NCI-H1092 (cell line): Measurements from ENCODE around the gene SYCP2L.
A peak's percentile ranks its signal among the peaks of the same experiment; 100 is the strongest.
"Not testable (repeated sequence)": the region's sequence is repeated elsewhere in the genome, so short reads cannot be mapped to it uniquely, and the experiment has no call there.

Experiments used
- DNase-seq: peaks from one replicate; lab custom pipeline; 2025; lab: John Stamatoyannopoulos, UW

The SYCP2L gene

DNA sequence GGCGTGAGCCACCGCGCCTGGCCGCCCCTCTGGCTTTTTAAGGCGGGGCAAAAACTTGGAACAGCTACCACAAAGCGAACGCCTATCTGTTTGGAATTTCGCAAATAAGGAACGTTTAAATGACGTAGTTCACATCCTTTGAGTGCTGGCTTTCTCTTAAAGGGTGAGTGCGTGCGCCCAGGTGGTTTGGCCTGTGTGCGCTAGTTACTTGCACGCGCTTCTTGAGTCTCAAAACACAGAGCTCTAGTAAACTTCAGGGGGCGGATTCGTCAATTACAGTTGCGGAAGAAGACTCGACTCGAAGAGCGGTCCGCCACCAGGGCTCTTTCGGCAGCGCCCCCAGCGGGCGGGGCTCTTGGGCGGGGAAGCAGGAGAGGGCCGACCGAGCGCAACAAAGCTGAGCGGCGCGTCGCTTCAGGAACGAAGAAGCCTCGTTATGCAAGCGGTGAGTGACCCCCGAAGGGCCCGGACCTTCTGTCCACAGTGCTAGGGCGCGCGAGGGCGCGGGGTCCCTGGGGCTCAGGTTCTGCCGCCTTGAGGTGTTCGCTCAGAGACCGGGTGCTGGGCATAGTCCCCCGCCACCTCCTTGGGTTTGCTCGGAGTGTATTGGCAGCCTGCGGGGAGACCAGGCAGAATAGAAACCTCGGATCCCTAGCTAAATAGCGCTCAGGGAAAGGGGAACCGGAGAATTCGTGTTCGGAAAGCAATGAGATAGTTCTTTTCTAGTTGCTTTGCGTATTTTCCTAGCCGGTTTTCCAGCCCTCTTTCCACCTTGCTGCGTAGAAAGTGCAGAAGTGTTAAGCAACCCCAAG lies at the start of gene SYCP2L:
Gene SYCP2L (plus strand): TSS at position 362 of the 812 bp plus-strand sequence. CDS start 75 bp downstream, at position 437.
- no peak for DNase-seq

DNA sequence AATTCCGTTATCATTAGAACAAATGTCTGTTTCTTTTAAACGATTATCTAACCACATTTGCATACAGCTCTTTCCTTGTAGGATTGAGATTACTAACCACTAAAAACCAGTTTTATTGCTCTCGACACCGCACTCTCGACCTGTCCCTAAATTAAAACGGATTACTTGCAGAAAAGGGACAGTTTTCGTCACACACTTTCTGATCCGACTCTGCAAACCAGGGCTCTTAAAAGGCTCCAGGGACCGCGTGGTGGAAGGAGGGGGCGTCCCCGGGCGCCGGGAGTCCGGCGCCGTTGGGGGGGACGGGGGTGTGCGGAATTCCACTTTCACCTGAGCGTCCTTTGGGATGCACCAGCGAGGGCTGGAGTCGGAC lies 49.2 kb upstream of the SYCP2L start:
- no peak for DNase-seq

DNA sequence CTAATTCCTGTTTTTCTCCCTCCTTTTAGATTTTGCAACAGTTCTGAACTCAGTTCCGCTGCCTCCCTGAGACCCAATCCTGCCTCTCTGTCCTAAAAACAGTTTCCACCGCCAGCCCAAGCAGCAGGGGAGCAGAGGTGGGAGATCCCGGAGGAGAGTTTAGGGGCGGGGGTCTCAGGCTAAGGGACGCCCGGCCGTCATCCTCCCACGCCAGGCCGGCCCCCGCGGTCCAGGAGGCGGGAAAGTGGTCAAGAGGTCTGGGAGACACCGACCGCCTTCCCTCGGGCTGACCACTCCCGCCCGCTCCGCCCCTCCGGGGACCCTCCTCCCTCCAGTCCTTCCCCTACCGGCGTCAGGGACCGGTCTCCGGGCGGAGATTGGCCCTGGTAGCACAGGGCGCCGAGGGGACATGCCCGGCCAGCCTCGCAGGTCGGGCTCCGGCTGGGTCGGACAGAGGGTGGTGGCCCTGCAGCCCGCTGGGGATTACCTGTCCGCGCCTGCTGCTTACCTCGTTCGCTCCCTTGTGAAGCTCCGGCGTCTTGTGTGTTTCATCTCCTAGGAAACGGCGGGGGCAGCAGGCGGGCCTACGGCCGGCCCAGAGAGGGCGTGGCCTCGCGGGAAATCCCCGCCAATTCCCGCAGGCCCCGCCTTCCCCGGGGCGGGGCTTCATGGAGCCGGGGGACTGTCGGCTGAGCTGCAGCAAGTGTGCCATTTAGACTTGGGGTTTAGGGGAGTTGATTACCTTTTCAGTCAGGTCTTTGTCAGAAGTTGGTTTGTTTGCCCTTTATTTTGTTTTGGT lies 48.7 kb upstream of the SYCP2L start, which contains the start of gene MAK:
Gene MAK (minus strand): TSS at position 545 of the 799 bp plus-strand sequence. CDS start 7,891 bp downstream, outside the sequence.
- peak; percentile 30 for DNase-seq

DNA sequence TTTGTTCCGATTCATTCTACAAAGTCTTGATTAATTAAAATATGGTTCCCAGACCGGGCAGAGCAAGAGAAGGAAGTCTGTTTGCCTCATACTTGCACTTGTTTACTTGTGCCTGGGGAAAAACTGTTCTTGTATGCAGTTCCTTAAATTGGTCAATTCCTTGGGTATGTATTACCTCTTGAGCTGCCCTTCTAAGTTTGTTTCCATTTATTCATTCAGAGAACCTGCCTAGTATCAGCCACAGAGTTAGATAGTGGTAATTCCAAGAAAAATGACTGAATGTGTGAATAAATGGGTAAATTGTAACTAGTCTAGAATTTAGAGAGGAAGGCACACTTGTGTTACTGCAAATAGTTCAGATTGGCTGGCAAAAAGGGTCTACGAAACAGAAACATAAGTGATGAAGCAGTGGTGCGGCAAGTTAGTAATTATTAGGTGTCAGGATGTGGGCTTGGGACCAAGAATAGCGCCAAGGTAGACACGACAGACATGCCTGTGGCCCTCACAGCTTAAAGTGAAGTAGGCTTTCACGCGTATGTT lies 48.0 kb upstream of the SYCP2L start:
- DNase-seq: no peak

DNA sequence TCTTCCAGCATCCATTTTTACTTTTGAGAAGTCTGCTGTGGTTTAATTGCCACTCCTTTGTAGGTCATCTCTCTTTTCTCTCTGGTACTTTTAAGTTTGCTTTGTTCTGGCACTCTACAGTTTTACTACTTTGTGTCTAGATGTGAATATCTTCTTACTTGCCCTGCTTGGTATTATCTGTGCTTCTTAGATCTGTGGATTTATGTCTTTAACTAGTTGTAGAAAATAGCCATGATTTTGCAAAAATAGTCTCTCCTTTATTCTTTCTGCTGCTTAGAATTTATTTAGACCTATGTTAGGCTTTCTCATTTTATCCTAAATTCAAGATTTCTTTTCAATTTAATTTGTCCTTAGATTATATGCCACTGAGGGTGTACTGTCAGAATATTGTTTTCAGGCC lies 43.3 kb upstream of the SYCP2L start:
- no peak for DNase-seq

DNA sequence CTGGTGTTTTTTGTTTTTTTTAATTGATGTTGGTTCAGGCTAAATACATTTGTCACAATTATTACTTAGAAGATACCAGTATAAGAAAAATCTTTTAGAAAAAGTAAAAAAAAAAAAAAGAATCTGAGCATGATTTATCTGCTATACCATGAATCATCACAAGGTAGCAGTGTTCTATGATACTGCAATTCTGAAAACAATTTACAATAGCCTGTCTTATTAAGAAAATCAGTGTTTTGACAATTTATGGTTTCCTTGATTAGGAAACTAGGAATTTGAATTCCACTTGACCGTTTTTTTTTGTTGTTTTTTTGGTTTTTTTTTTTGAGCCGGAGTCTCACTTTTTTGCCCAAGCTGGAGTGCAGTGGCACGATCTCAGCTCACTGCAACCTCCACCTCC lies 39.2 kb upstream of the SYCP2L start:
- no peak for DNase-seq

DNA sequence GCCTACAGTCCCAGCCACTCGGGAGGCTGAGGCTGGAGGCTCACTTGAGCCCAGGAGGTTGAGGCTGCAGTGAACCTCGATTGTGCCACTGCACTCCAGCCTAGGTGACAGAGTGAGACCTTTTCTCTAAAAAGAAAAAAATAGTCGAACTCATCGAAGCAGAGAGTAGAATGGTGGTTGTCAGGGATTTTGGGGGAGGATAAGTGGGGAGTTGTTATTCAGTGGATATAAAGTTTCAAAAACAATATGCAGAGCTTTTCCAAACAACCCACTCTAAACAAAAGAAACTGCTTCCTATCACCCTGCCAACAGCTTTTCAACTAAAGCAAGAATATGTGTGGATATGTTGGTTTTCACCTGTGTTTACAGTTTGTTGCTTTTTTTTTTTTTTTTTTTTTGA lies 37.0 kb upstream of the SYCP2L start:
- DNase-seq: no peak

DNA sequence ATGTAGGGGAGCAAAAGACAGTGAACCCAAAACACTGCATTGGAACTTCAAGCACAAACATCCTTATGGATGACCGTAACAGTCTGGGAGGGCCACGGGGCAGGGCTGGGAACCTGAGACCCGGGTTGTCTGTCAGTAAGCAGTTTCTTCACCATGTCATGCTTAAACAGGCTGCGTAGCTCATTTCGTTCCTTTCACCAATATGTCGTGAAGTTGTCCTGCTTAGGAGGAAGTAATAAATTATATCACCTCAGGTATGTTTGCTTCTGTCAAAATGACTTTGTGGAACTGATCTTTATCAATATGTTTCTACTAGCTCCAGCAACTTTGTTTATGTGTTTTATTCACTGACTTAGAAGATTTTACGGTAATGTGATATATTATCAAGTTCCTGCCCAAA lies 36.1 kb upstream of the SYCP2L start:
- no peak for DNase-seq

DNA sequence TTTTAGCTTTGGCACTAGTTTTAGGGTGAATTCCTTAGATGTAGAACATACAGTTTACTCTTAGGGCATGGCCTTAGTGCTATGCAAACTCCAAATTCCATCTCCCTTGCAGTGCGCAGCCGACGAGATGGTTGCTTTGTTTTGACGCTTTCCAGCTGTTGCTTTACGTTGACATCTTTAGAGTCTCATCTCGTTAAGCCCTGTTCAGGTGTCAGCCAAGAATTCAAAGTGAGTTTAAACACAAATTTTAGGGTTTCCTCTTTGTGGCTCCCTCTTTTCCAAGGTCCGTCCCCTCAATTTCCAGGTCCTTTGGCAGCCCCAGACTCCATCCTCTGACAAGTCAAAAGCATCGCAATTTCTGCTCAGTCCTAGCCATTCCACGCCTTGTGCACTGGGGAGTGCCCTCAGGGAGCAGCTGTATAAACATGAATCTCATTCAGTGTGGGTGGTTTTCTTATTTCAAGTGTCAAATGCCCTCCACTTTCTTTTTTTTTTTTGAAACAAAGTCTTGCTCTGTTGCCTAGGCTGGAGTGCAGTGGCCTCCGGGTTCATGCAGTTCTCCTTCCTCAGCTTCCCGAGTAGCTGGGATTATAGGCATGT lies 34.4 kb upstream of the SYCP2L start:
- DNase-seq: no peak

DNA sequence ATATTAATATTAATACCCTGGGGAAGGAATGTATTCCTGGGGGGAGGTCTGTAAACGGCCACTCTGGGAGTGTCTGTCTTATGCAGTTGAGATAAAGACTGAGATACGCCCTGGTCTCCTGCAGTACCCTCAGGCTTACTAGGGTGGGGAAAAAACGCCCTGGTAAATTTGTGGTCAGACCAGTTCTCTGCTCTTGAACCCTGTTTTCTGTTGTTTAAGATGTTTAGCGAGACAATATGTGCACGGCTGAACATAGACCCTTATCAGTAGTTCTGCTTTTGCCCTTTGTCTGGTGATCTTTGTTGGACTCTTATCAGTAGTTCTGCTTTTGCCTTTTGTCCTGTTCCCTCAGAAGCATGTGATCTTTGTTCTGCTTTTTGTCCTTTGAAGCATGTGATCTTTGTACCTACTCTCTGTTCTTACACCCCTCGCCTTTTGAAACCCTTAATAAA lies 33.0 kb upstream of the SYCP2L start:
- not testable (repeated sequence) for DNase-seq

- DNase-seq: no peak
Observed at GRCh38 chr6:10854922-10855632, 31.8 kb upstream of the SYCP2L start.

GRCh38 chr6:10857259-10857658 lies 29.6 kb upstream of the SYCP2L start:
- DNase-seq: no peak

- no peak for DNase-seq
Observed at GRCh38 chr6:10861086-10861485, 25.8 kb upstream of the SYCP2L start.

DNA sequence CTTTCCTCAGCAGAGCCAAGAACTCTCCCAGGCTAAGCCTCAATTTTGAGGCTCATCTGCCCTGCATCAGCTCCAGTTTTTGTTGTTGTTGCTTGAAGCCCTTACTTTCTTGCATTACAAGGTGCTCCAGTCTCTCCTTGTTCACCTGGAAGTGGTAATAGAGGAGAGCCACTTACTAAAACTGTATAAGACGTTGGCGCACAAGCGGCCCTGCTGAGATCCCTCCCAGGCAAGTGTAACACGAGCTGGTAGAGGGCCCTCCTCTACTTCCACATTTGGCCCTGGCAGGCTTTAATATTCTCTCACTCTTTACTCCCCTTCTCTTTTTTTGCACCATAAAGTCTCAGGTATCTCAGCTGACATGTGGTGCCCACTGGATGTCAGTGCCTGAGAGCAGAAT lies 24.5 kb upstream of the SYCP2L start:
- no peak for DNase-seq

DNA sequence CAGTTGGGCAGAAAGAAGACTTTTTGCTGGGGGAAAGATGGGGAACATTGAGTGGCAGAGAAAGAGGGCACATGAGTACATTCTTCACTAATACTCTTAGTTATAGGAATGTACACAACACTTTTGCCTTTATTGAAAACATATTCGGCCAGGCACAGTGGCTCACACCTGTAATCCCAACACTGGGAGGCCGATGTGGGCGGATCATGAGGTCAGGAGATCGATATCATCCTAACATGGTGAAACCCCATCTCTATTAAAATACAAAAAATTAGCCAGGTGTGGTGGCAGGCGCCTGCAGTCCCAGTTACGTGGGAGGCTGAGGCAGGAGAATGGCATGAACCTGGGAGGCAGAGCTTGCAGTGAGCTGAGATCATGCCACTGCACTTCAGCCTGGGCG lies 23.8 kb upstream of the SYCP2L start:
- DNase-seq: not testable (repeated sequence)

GRCh38 chr6:10866709-10867108 lies 20.1 kb upstream of the SYCP2L start:
- DNase-seq: not testable (repeated sequence)

DNA sequence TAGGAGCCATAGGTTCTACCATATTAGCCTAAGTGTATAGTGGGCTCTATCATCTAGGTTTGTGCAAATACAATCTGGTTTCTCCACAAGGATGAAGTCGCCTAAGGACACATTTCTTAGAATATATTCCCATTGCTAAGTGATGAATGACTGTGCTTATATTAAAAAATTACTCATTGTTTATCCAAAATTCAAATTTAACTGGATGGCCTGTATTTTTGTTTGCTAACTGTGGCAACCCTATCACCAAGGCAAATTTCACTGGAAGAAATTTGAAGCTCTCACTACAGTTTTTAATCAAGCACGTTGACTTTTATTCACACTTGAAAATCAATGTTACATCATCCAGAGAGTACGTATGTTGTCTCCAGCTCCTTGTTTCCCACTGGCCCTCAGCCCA lies 18.9 kb upstream of the SYCP2L start:
- DNase-seq: no peak

GRCh38 chr6:10873374-10873773 lies 13.5 kb upstream of the SYCP2L start:
- DNase-seq: no peak

- DNase-seq: no peak
Observed at GRCh38 chr6:10874207-10874606, 12.6 kb upstream of the SYCP2L start.

- no peak for DNase-seq
Observed at GRCh38 chr6:10875026-10875425, 11.8 kb upstream of the SYCP2L start.

GRCh38 chr6:10877012-10877411 lies 9.8 kb upstream of the SYCP2L start:
- no peak for DNase-seq

DNA sequence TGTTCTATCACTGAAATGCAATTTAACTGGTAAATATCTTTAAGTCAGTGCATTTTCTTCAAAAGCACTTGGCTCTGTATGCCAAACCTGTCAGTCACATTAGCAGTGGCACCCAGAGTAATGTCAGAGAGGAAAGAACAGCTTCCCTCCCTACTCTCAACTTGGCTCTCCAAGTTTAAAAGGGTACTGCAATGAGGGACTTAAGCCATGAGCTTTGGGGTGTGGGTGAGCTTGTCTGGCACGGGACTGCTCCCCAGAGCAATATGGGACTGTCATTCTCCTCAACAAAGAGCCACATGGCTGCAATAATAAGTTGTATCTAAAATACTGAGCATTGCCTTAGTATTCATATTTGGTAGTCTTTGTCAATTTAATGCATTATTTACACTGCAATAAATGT lies 9.0 kb upstream of the SYCP2L start:
- no peak for DNase-seq
